HepG2 (cell line): ENCODE results near the gene TAF8. TPM values are rescaled to one million over a fixed set of nuclear protein-coding genes. Genes with fewer than 3 reads are reported as not detected.

Experiments used
- CEBPB ChIP-seq: IDR thresholded peaks from 2 replicates; pipeline ENCODE4 v1.6.1; 2011; ENCODE audit warnings: low read depth, low read length, improper control_type of control experiment, borderline replicate concordance
- CREB1 ChIP-seq, 2 experiments: fragments of 450-650 bp in 1 of 2; IDR thresholded peaks; 2 replicates each; pipeline ENCODE4 v1.6.1; 2016 to 2017; ENCODE audit warnings: control low read depth in 1 of 2, mild to moderate bottlenecking in 1 of 2, missing compliant biosample characterization in 1 of 2, missing genetic modification characterization in 1 of 2
- FOXC1 ChIP-seq: sonication (generic); formaldehyde crosslinking; IDR thresholded peaks from 2 replicates; pipeline ENCODE4 v1.8.0; 2022; ENCODE audit warnings: mild to moderate bottlenecking, missing genetic modification reagents, borderline replicate concordance
- JARID2 ChIP-seq: sonication (generic); formaldehyde crosslinking; IDR thresholded peaks from 2 replicates; pipeline ENCODE4 v1.8.1; 2023; ENCODE audit warnings: missing genetic modification reagents, inconsistent platforms; ENCODE audit not compliant: insufficient replicate concordance
- MAX ChIP-seq: IDR thresholded peaks from 2 replicates; pipeline ENCODE4 v1.6.1; 2012; ENCODE audit warnings: inconsistent platforms
- MTF1 ChIP-seq: sonication (generic); formaldehyde crosslinking; IDR thresholded peaks from 2 replicates; pipeline ENCODE4 v1.5.0; 2020; ENCODE audit warnings: missing genetic modification reagents
- ONECUT2 ChIP-seq: sonication (generic); formaldehyde crosslinking; IDR thresholded peaks from 2 replicates; pipeline ENCODE4 v1.4.0; 2020; ENCODE audit warnings: missing genetic modification reagents
- PHF21A ChIP-seq: sonication (generic); formaldehyde crosslinking; IDR thresholded peaks from 2 replicates; pipeline ENCODE4 v1.5.0; 2020; ENCODE audit warnings: mild to moderate bottlenecking, missing genetic modification reagents
- TRIM22 ChIP-seq: fragments of 450-650 bp; IDR thresholded peaks from 2 replicates; pipeline ENCODE4 v1.6.1; 2017
- TSC22D2 ChIP-seq: sonication (generic); formaldehyde crosslinking; IDR thresholded peaks from 2 replicates; pipeline ENCODE4 v1.5.1; 2020; ENCODE audit warnings: missing genetic modification reagents, mild to moderate bottlenecking, borderline replicate concordance
- U2AF1 ChIP-seq: fragments of 200-400 bp; formaldehyde crosslinking; optimal IDR thresholded peaks from 2 replicates; pipeline ENCODE3; 2017; ENCODE audit warnings: mild to moderate bottlenecking, low read depth, low read length
- ZMAT3 ChIP-seq: sonication (generic); formaldehyde crosslinking; conservative IDR thresholded peaks from 2 replicates; pipeline ENCODE4 v1.7.0; 2021; ENCODE audit warnings: missing genetic modification reagents
- ZNF280D ChIP-seq: sonication (generic); formaldehyde crosslinking; IDR thresholded peaks from 2 replicates; pipeline ENCODE4 v1.5.1; 2020; ENCODE audit warnings: mild to moderate bottlenecking, missing genetic modification reagents
- ZNF292 ChIP-seq: sonication (generic); formaldehyde crosslinking; IDR thresholded peaks from 2 replicates; pipeline ENCODE4 v1.8.1; 2022; ENCODE audit warnings: mild to moderate bottlenecking, low read depth, missing genetic modification reagents, borderline replicate concordance
- ZNF34 ChIP-seq: sonication (generic); formaldehyde crosslinking; IDR thresholded peaks from 2 replicates; pipeline ENCODE4 v1.4.0; 2020; ENCODE audit warnings: mild to moderate bottlenecking, missing genetic modification reagents, borderline replicate concordance
- ZNF562 ChIP-seq: sonication (generic); formaldehyde crosslinking; IDR thresholded peaks from 2 replicates; pipeline ENCODE4 v1.8.0; 2022; ENCODE audit warnings: missing genetic modification reagents, borderline replicate concordance
- ZNF614 ChIP-seq: IDR thresholded peaks from 2 replicates; pipeline ENCODE4 v1.6.1; 2018; ENCODE audit warnings: missing biosample characterization, missing genetic modification reagents, inconsistent platforms, borderline replicate concordance
- ZSCAN5A ChIP-seq: sonication (generic); formaldehyde crosslinking; IDR thresholded peaks from 2 replicates; pipeline ENCODE4 v1.8.0; 2022; ENCODE audit warnings: mild to moderate bottlenecking, missing genetic modification reagents, borderline replicate concordance
- polyA plus RNA-seq, 8 experiments: library from polyadenylated mRNA; depleted of rRNA in 3 of 8; stranded (reverse) in 7 of 8; unstranded in 1 of 8; fragments of >200 nt; fragmentation: Illumina TruSeq in 4 of 8; extraction: Trizol in 4 of 8; gene quantifications; 2 replicates each; pipeline versions ENCODE4 v1.2.1 to v1.2.3, GENCODE V29; 2011 to 2016; ENCODE audit warnings: low read depth in 4 of 8, missing spikeins in 1 of 8, mixed read lengths in 1 of 8; ENCODE audit not compliant: insufficient read depth in 1 of 8
- total RNA-seq, 5 experiments: library from RNA; depleted of rRNA; stranded (reverse); fragments of >200 nt; fragmentation: Illumina TruSeq; extraction: Trizol; gene quantifications; 2 replicates each; pipeline ENCODE4 v1.2.3, GENCODE V29; 2016; ENCODE audit warnings: low read depth in 1 of 5
- TF ChIP-seq, protein P1 (sequence below): sonication (generic); formaldehyde crosslinking; IDR thresholded peaks from 2 replicates; pipeline ENCODE4 v1.4.0; 2020; ENCODE audit warnings: missing genetic modification reagents, low read depth, mild to moderate bottlenecking, borderline replicate concordance
- TF ChIP-seq, protein P2 (sequence below): sonication (generic); formaldehyde crosslinking; IDR thresholded peaks from 2 replicates; pipeline ENCODE4 v1.9.0; 2022; ENCODE audit warnings: missing genetic modification reagents, mild to moderate bottlenecking, borderline replicate concordance

TAF8 gene
- total and polyA plus RNA-seq, 2 of the 13 experiments (the other 11 are each of a cell fraction or from before 2014, with no cell fraction given), result 25.2 to 25.8 TPM

DNA sequence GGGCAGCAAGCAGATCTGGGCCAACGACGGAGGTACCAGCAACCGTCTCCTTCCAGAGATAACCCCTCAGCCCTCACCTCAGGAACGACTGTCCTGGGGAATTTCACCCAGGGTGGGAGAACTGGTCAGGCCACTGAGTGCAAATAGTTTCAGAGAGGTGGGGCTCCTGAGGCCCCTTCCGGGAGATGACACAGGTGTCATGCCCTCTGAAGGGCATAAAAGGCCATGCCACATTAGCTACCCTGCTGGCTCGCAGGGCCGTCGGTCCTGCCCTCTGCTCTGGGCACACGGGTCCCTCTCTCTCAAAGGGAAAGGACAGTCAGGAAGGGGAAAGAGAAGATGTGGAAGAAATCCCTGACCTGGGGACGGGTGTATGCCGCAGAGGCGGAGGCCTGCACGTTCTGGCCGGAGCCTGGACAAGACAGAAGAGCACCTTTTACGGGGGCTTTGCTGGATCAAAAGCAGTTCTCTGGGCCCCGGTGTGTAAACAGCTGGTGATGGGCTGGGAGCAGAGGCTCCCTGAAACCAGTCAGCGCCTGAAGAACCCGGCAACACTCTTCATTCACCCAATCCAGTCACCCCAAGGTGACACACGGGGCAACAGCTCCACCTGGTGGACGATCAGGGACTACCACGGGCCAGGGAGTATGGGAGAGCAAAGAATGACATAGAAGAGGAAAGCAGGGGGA lies 6.4 kb upstream of the TAF8 start (continued):
- TF ChIP-seq TSC22D2, result 0 out of 2 replicates have a peak, but pooled peaks have one; percentile 67
- no peak for TF ChIP-seq JARID2 (CRISPR knock-in tag)
- TF ChIP-seq, protein P1, sequence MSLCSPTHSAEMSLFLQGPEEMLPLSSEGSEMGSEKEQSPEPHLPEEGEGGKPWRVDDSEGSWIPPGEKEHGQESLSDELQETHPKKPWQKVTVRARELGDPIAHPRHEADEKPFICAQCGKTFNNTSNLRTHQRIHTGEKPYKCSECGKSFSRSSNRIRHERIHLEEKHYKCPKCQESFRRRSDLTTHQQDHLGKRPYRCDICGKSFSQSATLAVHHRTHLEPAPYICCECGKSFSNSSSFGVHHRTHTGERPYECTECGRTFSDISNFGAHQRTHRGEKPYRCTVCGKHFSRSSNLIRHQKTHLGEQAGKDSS, result peak; percentile 60; the same call in 1 of the 2 replicates
- no peak for TF ChIP-seq ZMAT3 (CRISPR knock-in tag)
- TF ChIP-seq ZNF34 (CRISPR knock-in tag), result peak; percentile 58; the same call in 1 of the 2 replicates
- TF ChIP-seq ZNF614 (CRISPR knock-in tag), result 0 out of 2 replicates have a peak, but pooled peaks have one; percentile 37
- TF ChIP-seq CEBPB, result no peak
- no peak for TF ChIP-seq CREB1 (IDR thresholded peaks at IDR 0.05)
- no peak for TF ChIP-seq CREB1 (CRISPR knock-in tag; IDR thresholded peaks at IDR 0.05)
- TF ChIP-seq MAX, result 0 out of 2 replicates have a peak, but pooled peaks have one; percentile 46
- TF ChIP-seq ZNF562, result no peak
- TF ChIP-seq PHF21A (CRISPR knock-in tag), result no peak
- TF ChIP-seq ZSCAN5A (CRISPR knock-in tag), result peak; percentile 43; the same call in 1 of the 2 replicates
- TF ChIP-seq, protein P2, sequence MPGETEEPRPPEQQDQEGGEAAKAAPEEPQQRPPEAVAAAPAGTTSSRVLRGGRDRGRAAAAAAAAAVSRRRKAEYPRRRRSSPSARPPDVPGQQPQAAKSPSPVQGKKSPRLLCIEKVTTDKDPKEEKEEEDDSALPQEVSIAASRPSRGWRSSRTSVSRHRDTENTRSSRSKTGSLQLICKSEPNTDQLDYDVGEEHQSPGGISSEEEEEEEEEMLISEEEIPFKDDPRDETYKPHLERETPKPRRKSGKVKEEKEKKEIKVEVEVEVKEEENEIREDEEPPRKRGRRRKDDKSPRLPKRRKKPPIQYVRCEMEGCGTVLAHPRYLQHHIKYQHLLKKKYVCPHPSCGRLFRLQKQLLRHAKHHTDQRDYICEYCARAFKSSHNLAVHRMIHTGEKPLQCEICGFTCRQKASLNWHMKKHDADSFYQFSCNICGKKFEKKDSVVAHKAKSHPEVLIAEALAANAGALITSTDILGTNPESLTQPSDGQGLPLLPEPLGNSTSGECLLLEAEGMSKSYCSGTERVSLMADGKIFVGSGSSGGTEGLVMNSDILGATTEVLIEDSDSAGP, result peak; percentile 50; the same call in 1 of the 2 replicates
- TF ChIP-seq ONECUT2, result no peak
- TF ChIP-seq U2AF1, result peak; percentile 89
- TF ChIP-seq ZNF292 (CRISPR knock-in tag), result no peak
- TF ChIP-seq MTF1 (CRISPR knock-in tag), result no peak
- no peak for TF ChIP-seq ZNF280D (CRISPR knock-in tag)
- TF ChIP-seq TRIM22, result no peak
- peak; percentile 58 for TF ChIP-seq FOXC1
